ENCODE measurements around the gene MSANTD1. TPM values are rescaled to one million over a fixed set of nuclear protein-coding genes. Genes with fewer than 3 reads are reported as not detected.

MSANTD1 gene
- total and polyA plus RNA-seq, 2 donors (not counting 3 experiments of a cell fraction or from before 2014, with no cell fraction given) = 0.14 to 1.2 TPM

GRCh38 chr4:3244002-3244401, 5.0 kb upstream of the MSANTD1 start:
- no TSS peak for BruUV-seq (replicated peaks)
- H3K4me1 ChIP-seq (ENCODE audit: control insufficient read depth, extremely low read depth, insufficient read depth, low read length) = no peaks in the 10 kb centered on the region
- no peak overlapping the region for H2AFZ ChIP-seq (ENCODE audit: low read depth, low read length)
- H3K9me1 ChIP-seq (replicated peaks; ENCODE audit: control insufficient read depth, extremely low read depth, insufficient read depth, low read length) = no peaks in the 10 kb centered on the region
- H3K4me3 ChIP-seq (replicated peaks in 1 of 3; ENCODE audit: insufficient read depth in 1 of 3, low read depth in 1 of 3, low read length in 3 of 3) = no peak overlapping the region
- H4K20me1 ChIP-seq (replicated peaks; ENCODE audit: control insufficient read depth, extremely low read depth, insufficient read depth, low read length) = no peaks in the 10 kb centered on the region
- peaks cover 0 to 14% of the 10 kb centered on the region in 2 experiments for H3K36me3 ChIP-seq (ENCODE audit: control insufficient read depth in 2 of 2, extremely low read depth in 1 of 2, insufficient read depth in 2 of 2, low read length in 2 of 2)
- FAIRE-seq (no peak), DNase-seq (ENCODE audit: low read depth, low spot score) (no peak)
- H3K27ac ChIP-seq (ENCODE audit: insufficient read depth, low read depth, low read length) = no peak overlapping the region
- H3K27me3 ChIP-seq (ENCODE audit: control insufficient read depth in 2 of 2, insufficient read depth in 2 of 2, low read length in 2 of 2) = no peaks in the 10 kb centered on the region
- no peaks in the 10 kb centered on the region for H3K9me3 ChIP-seq (replicated peaks; ENCODE audit: control insufficient read depth, insufficient read depth, low read length)
- ChIA-PET POLR2A (no interaction called here), CTCF (interaction anchor here (1.2 kb wide), 2 partner anchors 208 to 237 kb away, joined by 3 to 5 read pairs; no protein-coding TSS in a partner anchor)
- dilution Hi-C loops (cut with MboI; ENCODE audit: extremely low pct_ligation_motif_present, low sequenced_read_pairs) = no loop called here
- no peak for TF ChIP-seq POLR2A (IDR thresholded peaks at IDR 0.05; ENCODE audit: low read depth, low read length)
- no peak for TF ChIP-seq MAX (IDR thresholded peaks at IDR 0.05; ENCODE audit: insufficient read depth, insufficient read length)
- no peak for TF ChIP-seq FOS (IDR thresholded peaks at IDR 0.05; ENCODE audit: borderline replicate concordance, insufficient read depth, low read length)
- TF ChIP-seq GATA2 (IDR thresholded peaks at IDR 0.05; ENCODE audit: insufficient read depth, insufficient read length, low read depth, low read length) = no peak
- TF ChIP-seq EZH2 (IDR thresholded peaks at IDR 0.05; ENCODE audit: borderline replicate concordance, low read depth, low read length, severe bottlenecking) = no peak
- no peak for TF ChIP-seq MYC (IDR thresholded peaks at IDR 0.05; ENCODE audit: low read depth, low read length)
- TF ChIP-seq JUN (IDR thresholded peaks at IDR 0.05; ENCODE audit: borderline replicate concordance, insufficient read depth, insufficient read length, low read depth) = no peak
- no peak for TF ChIP-seq CTCF (IDR thresholded peaks at IDR 0.05; ENCODE audit: extremely low read depth in 1 of 2, insufficient read depth in 1 of 2, low read depth in 1 of 2, low read length in 2 of 2)
- TF ChIP-seq POLR2AphosphoS5 (IDR thresholded peaks at IDR 0.05; ENCODE audit: insufficient read depth, low read depth, low read length) = no peak
- H3K79me2 ChIP-seq (ENCODE audit: control insufficient read depth, insufficient read depth, low read length) = no peaks in the 10 kb centered on the region
- no peak overlapping the region for H3K9ac ChIP-seq (replicated peaks; ENCODE audit: extremely low read depth, insufficient read depth, low read length)
- H3K4me2 ChIP-seq (ENCODE audit: insufficient read depth, low read length) = no peak overlapping the region
- intact Hi-C loops (cut with micrococcal nuclease) = loop anchor here (10.0 kb wide), 1 partner anchor 181 kb away; no protein-coding TSS in a partner anchor
